Head of caudate nucleus (tissue), 42 donors: ENCODE results near the gene WDR43.
"Not testable (repeated sequence)": the region's sequence is repeated elsewhere in the genome, so short reads cannot be mapped to it uniquely, and the experiment has no call there.

ENCODE experiments used
- DNase-seq, 42 donors: peaks; one replicate each; pipeline versions ENCODE4 v3.0.0 to v3.0.0-alpha.2; 2020 to 2021; ENCODE audit warnings: mixed read lengths in 7 of 42
- intact Hi-C: fragments of 100-400 bp; cut with DNase I; formaldehyde crosslinking; loops from one replicate; pipeline ENCODE4 v1.15.0; 2022

The WDR43 gene

GRCh38 chr2:28955467-28955866 lies 61.0 kb downstream of the WDR43 start:
- no peak for DNase-seq
- intact Hi-C loops: no loop called here

- DNase-seq: peak in 41 of 42 donors; percentile 30 to 80 (median 64)
- intact Hi-C loops: loop anchor here (2.0 kb wide), 1 partner anchor 240 kb away; no protein-coding TSS in a partner anchor
Observed at GRCh38 chr2:28956415-28956826, 62.0 kb downstream of the WDR43 start.

DNA sequence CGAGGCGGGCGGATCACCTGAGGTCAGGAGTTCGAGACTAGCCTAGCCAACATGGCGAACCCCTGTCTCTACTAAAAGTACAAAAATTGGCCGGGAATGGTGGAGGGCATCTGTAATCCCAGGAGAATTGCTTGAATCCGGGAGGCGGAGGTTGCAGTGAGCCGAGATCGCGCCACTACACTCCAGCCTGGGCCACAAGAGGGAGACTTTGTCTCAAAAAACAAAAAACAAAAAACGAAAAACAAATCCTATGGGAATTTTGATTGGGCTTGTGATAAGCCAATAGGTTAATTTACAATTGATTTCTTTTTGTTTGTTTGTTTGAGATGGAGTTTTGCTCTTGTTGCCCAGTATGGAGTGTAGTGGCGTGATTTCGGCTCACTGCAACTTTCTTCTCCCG lies 62.4 kb downstream of the WDR43 start:
- intact Hi-C loops: loop anchor here (2.0 kb wide), 1 partner anchor 240 kb away; no protein-coding TSS in a partner anchor

GRCh38 chr2:28958689-28959088 lies 64.2 kb downstream of the WDR43 start:
- intact Hi-C loops: no loop called here
- peak; percentile 46 to 90 (median 72) for DNase-seq

More for the DNA sequence above, 62.4 kb downstream of the WDR43 start:
- DNase-seq: peak in 4 of 42 donors; percentile 39 to 64 (median 45)

DNA sequence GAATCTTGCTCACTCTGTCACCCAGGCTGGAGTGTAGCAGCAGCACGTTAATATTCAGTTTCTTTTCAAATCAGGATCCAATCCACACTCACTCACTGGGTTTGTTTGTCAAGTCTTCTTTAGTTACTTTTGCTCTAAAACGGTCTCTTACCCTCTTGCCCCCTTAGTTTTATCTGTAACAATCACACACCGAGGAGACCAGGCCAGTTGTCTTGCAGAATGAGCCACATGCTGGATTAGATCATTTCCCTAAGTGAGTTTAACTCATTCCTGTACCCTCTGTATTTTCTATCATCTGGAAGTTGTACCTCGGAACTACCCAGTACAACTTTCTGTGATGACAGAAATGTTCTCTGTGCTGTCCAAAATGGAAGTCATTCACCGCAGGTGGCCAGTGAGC lies 65.9 kb downstream of the WDR43 start:
- intact Hi-C loops: no loop called here
- no peak for DNase-seq

- no peak for DNase-seq
- intact Hi-C loops: no loop called here
Observed at GRCh38 chr2:28962505-28962904, 68.0 kb downstream of the WDR43 start.

- intact Hi-C loops: no loop called here
- peak in 8 of 42 donors; percentile 8 to 54 (median 28) for DNase-seq
Observed at GRCh38 chr2:28970464-28971160, 76.1 kb downstream of the WDR43 start.

DNA sequence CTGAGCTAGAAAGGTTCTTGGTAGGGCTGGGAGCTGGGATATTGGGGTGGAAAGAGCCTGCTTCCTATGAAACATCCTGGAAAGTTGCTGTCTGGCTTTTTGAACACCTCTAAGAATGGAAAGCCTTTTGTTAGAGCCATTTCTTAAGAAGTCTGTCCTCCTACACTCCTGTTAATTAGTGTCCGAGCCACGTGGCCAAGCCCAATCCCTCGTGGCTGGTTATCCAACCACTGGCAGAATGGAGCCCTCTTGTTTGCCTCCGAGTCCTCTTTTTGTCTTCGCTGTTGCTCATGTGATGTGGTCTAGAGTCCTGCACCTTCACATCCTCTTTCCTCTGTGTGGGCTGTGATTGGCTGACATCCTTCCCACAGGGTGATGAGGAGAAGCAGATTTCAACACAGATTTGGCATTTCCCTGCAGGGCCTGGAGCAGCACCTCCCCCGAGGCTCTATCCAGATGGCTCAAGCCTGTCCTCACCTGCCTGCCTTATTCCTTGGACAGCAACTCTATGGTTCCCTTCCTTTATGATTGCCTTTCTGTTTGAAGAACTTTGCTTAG lies 78.4 kb downstream of the WDR43 start:
- intact Hi-C loops: no loop called here
- peak in 1 of 42 donors; percentile 3 for DNase-seq

- no peak for DNase-seq
- intact Hi-C loops: no loop called here
Observed at GRCh38 chr2:28974252-28974651, 79.8 kb downstream of the WDR43 start.

DNA sequence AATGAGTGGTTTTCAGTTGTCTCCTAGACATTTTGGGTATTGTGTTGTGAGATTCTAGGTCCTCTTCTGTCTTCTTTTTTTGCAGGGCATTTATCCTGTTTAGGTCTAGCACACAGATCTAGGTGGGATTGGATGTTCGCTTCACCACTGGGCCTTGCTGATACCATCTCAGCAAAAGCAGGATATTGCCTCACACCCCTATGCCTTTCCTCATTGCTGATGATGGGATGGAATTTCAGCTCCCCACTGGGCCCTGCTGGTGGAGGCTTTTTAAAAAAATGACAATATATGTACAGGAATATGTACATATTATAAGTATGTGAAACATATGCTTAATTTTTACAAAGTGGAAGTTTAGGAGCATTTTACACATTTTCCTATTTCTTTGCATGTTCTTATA lies 81.2 kb downstream of the WDR43 start:
- no peak for DNase-seq
- intact Hi-C loops: no loop called here

- intact Hi-C loops: no loop called here
- no peak for DNase-seq
Observed at GRCh38 chr2:28976584-28976983, 82.1 kb downstream of the WDR43 start.

- DNase-seq: peak in 1 of 42 donors; percentile 17
- intact Hi-C loops: no loop called here
Observed at GRCh38 chr2:28977176-28977875, 82.9 kb downstream of the WDR43 start.

- intact Hi-C loops: not testable (repeated sequence)
- peak in 1 of 42 donors; percentile 16 for DNase-seq
Observed at GRCh38 chr2:28978001-28978400, 83.5 kb downstream of the WDR43 start.

GRCh38 chr2:28978606-28979005 lies 84.1 kb downstream of the WDR43 start:
- peak in 1 of 42 donors; percentile 12 for DNase-seq
- intact Hi-C loops: no loop called here

DNA sequence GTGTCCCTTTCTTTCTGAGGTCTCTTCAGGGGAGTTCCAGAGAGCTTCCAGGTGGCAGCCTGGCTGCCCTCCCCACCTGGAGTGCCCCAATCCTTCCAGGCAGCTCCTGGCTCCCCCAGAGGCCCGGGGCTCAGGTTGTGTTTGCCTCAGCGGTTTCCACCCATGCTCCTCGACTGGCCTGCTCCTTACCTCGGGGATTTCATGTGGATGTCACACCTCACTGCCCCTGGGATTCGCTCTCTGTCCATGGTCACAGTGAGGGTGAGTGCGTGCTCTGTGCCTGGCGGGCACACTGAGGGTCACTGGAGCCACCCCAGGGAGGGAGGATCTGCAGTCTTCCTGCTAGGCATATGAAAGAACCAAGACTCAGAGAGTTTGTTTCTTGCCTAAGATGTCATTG lies 84.6 kb downstream of the WDR43 start:
- DNase-seq: peak in 1 of 42 donors; percentile 15
- intact Hi-C loops: no loop called here

GRCh38 chr2:28979576-28980366 lies 85.3 kb downstream of the WDR43 start:
- intact Hi-C loops: no loop called here
- DNase-seq: no peak

- DNase-seq: peak in 11 of 42 donors; percentile 16 to 55 (median 33)
- intact Hi-C loops: no loop called here
Observed at GRCh38 chr2:28980368-28981015, 86.0 kb downstream of the WDR43 start.

- intact Hi-C loops: no loop called here
- peak in 23 of 42 donors; percentile 16 to 63 (median 38) for DNase-seq
Observed at GRCh38 chr2:28981016-28981441, 86.6 kb downstream of the WDR43 start, which contains the start of gene TOGARAM2. Gene TOGARAM2, plus strand, starts transcription at chr2:28981298. Its CDS starts 13,537 bp downstream, at chr2:28994835.
